Mesodermal cell (in vitro differentiated cells): ENCODE data around the gene TNFRSF6B.
"Not testable (repeated sequence)": the region's sequence is repeated elsewhere in the genome, so short reads cannot be mapped to it uniquely, and the experiment has no call there.

Experiments used
- H3K27ac ChIP-seq: 2 replicates; pipeline ENCODE4 v1.7.0; 2013; ENCODE audit warnings: mild to moderate bottlenecking, low read depth, low read length, moderate library complexity; ENCODE audit not compliant: severe bottlenecking
- H3K36me3 ChIP-seq: 2 replicates; pipeline ENCODE4 v1.7.1; 2013; ENCODE audit warnings: mild to moderate bottlenecking, low read length, moderate library complexity; ENCODE audit not compliant: control insufficient read depth, insufficient read depth
- H3K4me1 ChIP-seq: one replicate; pipeline ENCODE4 v1.7.1; 2013; ENCODE audit warnings: mild to moderate bottlenecking, low read length; ENCODE audit not compliant: insufficient read depth, control insufficient read depth, poor library complexity, severe bottlenecking
- H3K4me3 ChIP-seq: 2 replicates; pipeline ENCODE4 v1.7.0; 2013; ENCODE audit warnings: low read length, control low read depth, mild to moderate bottlenecking; ENCODE audit not compliant: insufficient read depth, poor library complexity, severe bottlenecking; ENCODE audit errors: extremely low read depth
- H3K9me3 ChIP-seq: 2 replicates; pipeline ENCODE4 v1.7.1; 2013; ENCODE audit warnings: mild to moderate bottlenecking, low read length, moderate library complexity; ENCODE audit not compliant: control insufficient read depth
- WGBS, 2 experiments: methylation state at CpG; one replicate each; pipeline ENCODE4 v1.1.5; 2013; ENCODE audit warnings: missing lambda C conversion rate in 2 of 2; ENCODE audit not compliant: insufficient coverage in 2 of 2; 5-methylcytosine and 5-hydroxymethylcytosine counted together

The TNFRSF6B gene

GRCh38 chr20:63663332-63664066, 33.0 kb upstream of the TNFRSF6B start:
- Histone ChIP-seq H3K36me3 (peaks cover 70% of the 10 kb centered on the region), H3K4me1 (no peaks in the 10 kb centered on the region), H3K9me3 (no peaks in the 10 kb centered on the region), H3K4me3 (no peak overlapping the region), H3K27ac (no peak overlapping the region)
- WGBS, 2 experiments: 95 to 96% methylated on average over 25 to 26 of the region's 26 CpGs

- Histone ChIP-seq H3K9me3 (no peaks in the 10 kb centered on the region), H3K36me3 (peaks cover 78% of the 10 kb centered on the region), H3K4me1 (no peaks in the 10 kb centered on the region), H3K27ac (no peak overlapping the region), H3K4me3 (no peak overlapping the region)
- 93 to 95% methylated on average over 18 of the region's 22 CpGs for WGBS, 2 experiments
Measured at GRCh38 chr20:63664143-63664851, 32.2 kb upstream of the TNFRSF6B start.

GRCh38 chr20:63664861-63665594, 31.4 kb upstream of the TNFRSF6B start:
- Histone ChIP-seq H3K9me3 (no peaks in the 10 kb centered on the region), H3K4me1 (no peaks in the 10 kb centered on the region), H3K27ac (no peak overlapping the region), H3K4me3 (no peak overlapping the region), H3K36me3 (peaks cover 75% of the 10 kb centered on the region)
- WGBS, 2 experiments: 78 to 84% methylated on average over 11 to 13 of the region's 18 CpGs

GRCh38 chr20:63665708-63666107, 30.7 kb upstream of the TNFRSF6B start:
- Histone ChIP-seq H3K4me3 (no peak overlapping the region), H3K27ac (no peak overlapping the region), H3K36me3 (peaks cover 73% of the 10 kb centered on the region), H3K9me3 (no peaks in the 10 kb centered on the region), H3K4me1 (no peaks in the 10 kb centered on the region)
- 97 to 99% methylated on average over 13 to 14 of the region's 14 CpGs for WGBS, 2 experiments

GRCh38 chr20:63667858-63668257, 28.6 kb upstream of the TNFRSF6B start:
- WGBS, 2 experiments: 93 to 95% methylated on average over 6 to 14 of the region's 16 CpGs
- Histone ChIP-seq H3K36me3 (peaks cover 60% of the 10 kb centered on the region), H3K4me3 (no peak overlapping the region), H3K27ac (no peak overlapping the region), H3K9me3 (no peaks in the 10 kb centered on the region), H3K4me1 (no peaks in the 10 kb centered on the region)

GRCh38 chr20:63668351-63668750, 28.1 kb upstream of the TNFRSF6B start:
- no peaks in the 10 kb centered on the region for H3K9me3 ChIP-seq
- 97% methylated on average over 8 of the region's 11 CpGs; no CpG with 5 or more reads in 1 of the 2 experiments for WGBS, 2 experiments
- H3K4me3 ChIP-seq: no peak overlapping the region
- H3K36me3 ChIP-seq: peaks cover 58% of the 10 kb centered on the region
- H3K4me1 ChIP-seq: no peaks in the 10 kb centered on the region
- no peak overlapping the region for H3K27ac ChIP-seq

GRCh38 chr20:63671695-63672094, 24.8 kb upstream of the TNFRSF6B start:
- H3K27ac ChIP-seq, H3K4me1 ChIP-seq, H3K4me3 ChIP-seq, H3K9me3 ChIP-seq: not testable (repeated sequence)
- WGBS, 2 experiments: 100% methylated on average over 2 to 7 of the region's 12 CpGs
- H3K36me3 ChIP-seq: peaks cover 57% of the 10 kb centered on the region

GRCh38 chr20:63672666-63673065, 23.8 kb upstream of the TNFRSF6B start:
- peaks cover 51% of the 10 kb centered on the region for H3K36me3 ChIP-seq
- no peak overlapping the region for H3K27ac ChIP-seq
- H3K4me1 ChIP-seq: no peaks in the 10 kb centered on the region
- no peaks in the 10 kb centered on the region for H3K9me3 ChIP-seq
- 91% methylated on average over 10 of the region's 10 CpGs for WGBS, 2 experiments
- H3K4me3 ChIP-seq: no peak overlapping the region

GRCh38 chr20:63673951-63674350, 22.5 kb upstream of the TNFRSF6B start:
- H3K4me1 ChIP-seq: no peaks in the 10 kb centered on the region
- H3K4me3 ChIP-seq: no peak overlapping the region
- H3K27ac ChIP-seq: no peak overlapping the region
- 96% methylated on average over 13 of the region's 14 CpGs for WGBS, 2 experiments
- peaks cover 38% of the 10 kb centered on the region for H3K36me3 ChIP-seq
- H3K9me3 ChIP-seq: no peaks in the 10 kb centered on the region

GRCh38 chr20:63675681-63676368, 20.6 kb upstream of the TNFRSF6B start:
- H3K4me1 ChIP-seq: no peaks in the 10 kb centered on the region
- no peak overlapping the region for H3K27ac ChIP-seq
- H3K36me3 ChIP-seq: peaks cover 39% of the 10 kb centered on the region
- 93 to 95% methylated on average over 9 to 16 of the region's 20 CpGs for WGBS, 2 experiments
- H3K9me3 ChIP-seq: no peaks in the 10 kb centered on the region
- H3K4me3 ChIP-seq: no peak overlapping the region
